HG02938 (cell line): ENCODE measurements around the gene DDX24.

Experiments used
- ATAC-seq: cut with Tn5 transposase; IDR thresholded peaks from one replicate; pipeline ENCODE4 v1.9.1; 2021; ENCODE audit warnings: mild to moderate bottlenecking, moderate library complexity; ENCODE audit not compliant: unreplicated experiment

The DDX24 gene

GRCh38 chr14:94015223-94015622, 65.8 kb downstream of the DDX24 start:
- ATAC-seq, result no peak

GRCh38 chr14:94014382-94014781, 66.6 kb downstream of the DDX24 start:
- ATAC-seq, result no peak

- no peak for ATAC-seq
Observed at GRCh38 chr14:94011795-94012194, 69.2 kb downstream of the DDX24 start.

- no peak for ATAC-seq
Observed at GRCh38 chr14:94010625-94011024, 70.4 kb downstream of the DDX24 start.

GRCh38 chr14:94009767-94010166, 71.2 kb downstream of the DDX24 start:
- ATAC-seq, result peak; percentile 56

GRCh38 chr14:94008234-94008633, 72.8 kb downstream of the DDX24 start:
- ATAC-seq, result no peak

- no peak for ATAC-seq
Observed at GRCh38 chr14:94005324-94006073, 75.5 kb downstream of the DDX24 start.

- ATAC-seq, result no peak
Observed at GRCh38 chr14:94004015-94004414, 77.0 kb downstream of the DDX24 start.

GRCh38 chr14:94003397-94003796, 77.6 kb downstream of the DDX24 start:
- no peak for ATAC-seq

- ATAC-seq, result peak; percentile 46
Observed at GRCh38 chr14:94001501-94002396, 79.3 kb downstream of the DDX24 start.

- no peak for ATAC-seq
Observed at GRCh38 chr14:94001016-94001415, 80.0 kb downstream of the DDX24 start.

GRCh38 chr14:94000267-94000666, 80.7 kb downstream of the DDX24 start:
- no peak for ATAC-seq

GRCh38 chr14:93999573-93999972, 81.4 kb downstream of the DDX24 start:
- ATAC-seq, result no peak

- no peak for ATAC-seq
Observed at GRCh38 chr14:93998871-93999403, 82.1 kb downstream of the DDX24 start.
